Tibial artery (tissue), 4 donors: ENCODE results near the gene GOLGA7B.

ENCODE experiments used
- DNase-seq, 2 donors: peaks; one replicate each; pipeline ENCODE4 v3.0.0-alpha.2; 2019
- H3K27ac ChIP-seq, 2 donors: fragments of 200-600 bp; sonication (generic) in 1 of 2; 1 replicate in 1 of 2; 2 replicates in 1 of 2; pipeline ENCODE4 v1.5.1; 2018 to 2019; ENCODE audit warnings: mild to moderate bottlenecking in 1 of 2
- H3K27me3 ChIP-seq, 2 donors: fragments of 200-600 bp; sonication (generic) in 1 of 2; one replicate each; pipeline versions ENCODE4 v1.5.1 to v1.6.0; 2016 to 2019
- H3K36me3 ChIP-seq, 3 donors: fragments of 200-600 bp; sonication (generic) in 2 of 3; one replicate each; pipeline ENCODE4 v1.5.1; 2016 to 2019; ENCODE audit warnings: mild to moderate bottlenecking in 2 of 3
- H3K4me1 ChIP-seq, 4 donors: fragments of 200-600 bp; sonication (generic) in 2 of 4; 1 replicate in 3 of 4; 2 replicates in 1 of 4; pipeline ENCODE4 v1.5.1; 2016 to 2019
- H3K4me3 ChIP-seq, 2 donors: fragments of 200-600 bp; sonication (generic) in 1 of 2; 1 replicate in 1 of 2; 2 replicates in 1 of 2; pipeline ENCODE4 v1.5.1; 2018 to 2019; ENCODE audit warnings: mild to moderate bottlenecking in 2 of 2
- H3K9me3 ChIP-seq, 3 donors: fragments of 200-600 bp; sonication (generic) in 1 of 3; one replicate each; pipeline ENCODE4 v1.5.1; 2016 to 2019
- intact Hi-C: fragments of 100-400 bp; cut with DNase I; formaldehyde crosslinking; loops from one replicate; pipeline ENCODE4 v1.15.0; 2023; ENCODE audit warnings: low total_unique reads
- TF ChIP-seq, protein P1 (sequence below), 2 experiments: fragments of 200-600 bp in 1 of 2; fragments of 450-650 bp in 1 of 2; IDR thresholded peaks; one replicate each; pipeline ENCODE4 v1.5.1; 2017 to 2019; ENCODE audit warnings: antibody characterized with exemption in 2 of 2, mild to moderate bottlenecking in 1 of 2, moderate library complexity in 1 of 2

GOLGA7B gene

DNA sequence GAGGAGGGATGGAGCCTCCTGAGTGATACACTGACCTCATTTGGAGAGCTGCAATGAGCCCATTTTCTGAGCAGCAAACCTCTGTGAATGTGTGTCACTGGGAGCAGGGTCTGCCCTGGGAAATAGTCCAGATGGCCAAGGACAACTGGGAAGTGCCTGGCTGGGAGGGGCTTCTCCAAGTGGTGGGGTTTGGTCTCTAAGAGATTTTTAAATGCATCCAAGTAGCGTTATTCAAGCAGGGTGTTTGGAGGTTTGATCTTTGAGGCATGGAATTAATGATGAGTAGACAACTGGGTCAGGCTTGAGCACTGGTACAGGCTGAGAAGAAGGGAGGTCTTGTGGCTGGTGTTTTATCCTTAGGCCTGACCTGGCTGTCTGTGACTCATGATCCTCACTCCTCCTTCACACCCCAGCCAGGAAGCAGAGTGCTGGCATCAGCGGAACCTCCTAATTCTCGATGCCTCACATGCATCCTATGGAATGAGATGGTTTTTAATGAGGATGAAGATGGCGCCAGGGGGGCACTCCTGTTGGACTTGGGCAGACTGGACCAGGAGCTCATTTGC lies 3.3 kb downstream of the GOLGA7B start:
- Histone ChIP-seq H3K9me3 (no peaks in the 10 kb centered on the region), H3K36me3 (no peaks in the 10 kb centered on the region), H3K4me1 (peaks cover 0 to 17% (median 13%) of the 10 kb centered on the region in 4 donors), H3K4me3 (no peak overlapping the region), H3K27ac (no peak overlapping the region), H3K27me3 (peaks cover 0 to 59% of the 10 kb centered on the region in 2 donors)
- intact Hi-C loops: no loop called here
- TF ChIP-seq, protein P1, sequence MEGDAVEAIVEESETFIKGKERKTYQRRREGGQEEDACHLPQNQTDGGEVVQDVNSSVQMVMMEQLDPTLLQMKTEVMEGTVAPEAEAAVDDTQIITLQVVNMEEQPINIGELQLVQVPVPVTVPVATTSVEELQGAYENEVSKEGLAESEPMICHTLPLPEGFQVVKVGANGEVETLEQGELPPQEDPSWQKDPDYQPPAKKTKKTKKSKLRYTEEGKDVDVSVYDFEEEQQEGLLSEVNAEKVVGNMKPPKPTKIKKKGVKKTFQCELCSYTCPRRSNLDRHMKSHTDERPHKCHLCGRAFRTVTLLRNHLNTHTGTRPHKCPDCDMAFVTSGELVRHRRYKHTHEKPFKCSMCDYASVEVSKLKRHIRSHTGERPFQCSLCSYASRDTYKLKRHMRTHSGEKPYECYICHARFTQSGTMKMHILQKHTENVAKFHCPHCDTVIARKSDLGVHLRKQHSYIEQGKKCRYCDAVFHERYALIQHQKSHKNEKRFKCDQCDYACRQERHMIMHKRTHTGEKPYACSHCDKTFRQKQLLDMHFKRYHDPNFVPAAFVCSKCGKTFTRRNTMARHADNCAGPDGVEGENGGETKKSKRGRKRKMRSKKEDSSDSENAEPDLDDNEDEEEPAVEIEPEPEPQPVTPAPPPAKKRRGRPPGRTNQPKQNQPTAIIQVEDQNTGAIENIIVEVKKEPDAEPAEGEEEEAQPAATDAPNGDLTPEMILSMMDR (IDR thresholded peaks at IDR 0.05): no peak
- DNase-seq: no peak

DNA sequence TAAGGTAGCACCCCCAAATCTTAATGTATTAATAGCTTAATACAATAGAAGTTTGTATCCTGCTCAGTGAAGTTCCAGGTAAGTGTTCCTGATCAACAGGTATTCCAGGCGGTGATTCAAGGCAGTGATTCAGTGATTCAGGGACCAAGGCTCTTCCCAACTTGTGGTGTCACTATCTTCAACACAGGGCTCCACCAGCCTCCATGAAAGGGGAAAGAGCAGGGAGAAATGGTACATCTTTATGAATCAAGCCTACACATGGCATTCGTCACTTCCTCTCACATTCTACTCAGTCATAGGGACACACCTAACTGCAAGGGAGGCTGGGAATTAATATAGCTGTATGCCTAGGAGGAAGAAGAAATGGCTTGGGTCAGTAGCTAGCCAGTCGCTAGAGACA lies 5.1 kb downstream of the GOLGA7B start:
- TF ChIP-seq, protein P1 (IDR thresholded peaks at IDR 0.05): no peak
- H3K4me3 ChIP-seq: no peak overlapping the region
- no peak for DNase-seq
- no peaks in the 10 kb centered on the region for H3K36me3 ChIP-seq
- H3K27ac ChIP-seq: no peak overlapping the region
- peaks cover 0 to 11% (median 7%) of the 10 kb centered on the region in 4 donors for H3K4me1 ChIP-seq
- no peaks in the 10 kb centered on the region for H3K9me3 ChIP-seq
- intact Hi-C loops: no loop called here
- peaks cover 0 to 59% of the 10 kb centered on the region in 2 donors for H3K27me3 ChIP-seq

DNA sequence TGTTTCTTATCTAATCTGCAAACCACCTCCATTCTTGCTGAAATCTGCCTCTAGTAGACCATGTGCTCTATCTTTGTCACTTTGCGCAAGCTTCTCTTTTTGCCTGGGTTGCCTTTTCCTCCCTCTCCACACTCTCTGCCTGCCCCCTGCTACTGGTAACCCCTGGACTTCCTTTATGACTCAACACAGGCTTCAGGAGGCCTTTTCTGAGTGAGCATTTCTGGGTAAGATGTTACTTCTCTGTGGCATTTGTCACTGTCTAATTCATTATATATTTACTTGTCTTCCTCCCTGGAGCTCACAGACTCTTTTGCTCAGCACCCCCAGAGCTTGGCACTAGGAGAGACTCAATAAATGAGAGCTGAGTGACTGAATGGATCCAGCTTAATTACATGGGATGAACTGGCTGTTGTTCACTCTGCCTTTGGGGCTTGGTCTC lies 8.4 kb downstream of the GOLGA7B start:
- Histone ChIP-seq H3K27ac (no peak overlapping the region), H3K27me3 (peaks cover 0 to 39% of the 10 kb centered on the region in 2 donors), H3K36me3 (no peaks in the 10 kb centered on the region), H3K4me3 (no peak overlapping the region), H3K4me1 (no peaks in the 10 kb centered on the region), H3K9me3 (no peaks in the 10 kb centered on the region)
- TF ChIP-seq, protein P1 (IDR thresholded peaks at IDR 0.05): no peak
- intact Hi-C loops: no loop called here
- DNase-seq: no peak

DNA sequence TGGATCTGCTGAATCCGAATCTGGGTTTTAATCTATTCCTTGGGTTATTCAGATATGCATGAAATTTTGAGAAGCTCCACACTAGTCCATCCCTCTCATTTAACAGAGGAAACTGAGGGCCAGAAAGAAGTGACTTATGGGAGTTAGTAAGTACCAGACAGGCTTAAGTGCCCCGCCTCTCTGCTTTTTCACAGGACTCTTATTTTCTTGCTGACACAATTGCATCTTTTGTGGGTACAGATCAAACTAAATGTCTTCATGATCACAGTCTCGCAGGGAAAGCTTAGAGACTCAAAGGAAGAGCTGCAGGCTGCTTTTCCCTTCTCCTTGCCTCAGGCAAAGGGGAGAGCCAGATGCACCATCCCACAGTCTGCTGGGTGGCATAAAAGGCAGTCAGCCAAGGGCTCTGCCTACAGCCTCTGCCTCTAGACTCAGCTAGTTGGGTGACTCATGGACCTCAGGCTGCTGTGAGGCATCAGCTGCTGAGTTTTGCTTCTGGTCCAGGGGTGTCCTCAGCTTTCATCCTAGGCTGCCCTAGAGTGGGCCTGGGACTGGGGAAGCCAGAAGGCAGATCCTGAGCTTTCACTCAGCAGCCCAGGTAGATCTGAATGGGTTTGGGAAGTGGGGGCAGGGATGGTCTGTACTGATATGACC lies 11.6 kb downstream of the GOLGA7B start:
- H3K4me3 ChIP-seq: no peak overlapping the region

DNA sequence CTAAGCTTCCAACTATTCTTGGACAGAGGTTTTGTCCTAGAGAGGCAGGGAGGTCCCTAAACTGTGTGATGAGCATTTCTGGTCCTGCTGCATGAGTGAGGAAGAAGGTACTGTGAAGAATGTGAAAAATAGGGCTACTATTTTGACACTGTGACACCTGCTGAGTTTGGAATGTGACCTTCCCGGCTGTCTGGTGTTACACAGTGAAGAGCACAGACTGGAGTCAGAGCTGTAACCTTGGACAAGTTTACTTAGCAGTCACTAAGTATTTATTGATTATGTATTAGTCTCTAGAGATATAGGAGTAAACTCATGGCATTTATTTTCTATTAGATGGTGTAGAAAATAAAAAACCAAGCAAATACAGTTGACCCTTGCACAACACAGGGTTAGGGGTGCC lies 12.3 kb downstream of the GOLGA7B start:
- Histone ChIP-seq H3K27me3 (peaks cover 0 to 52% of the 10 kb centered on the region in 2 donors), H3K9me3 (no peaks in the 10 kb centered on the region), H3K27ac (no peak overlapping the region), H3K4me1 (no peaks in the 10 kb centered on the region), H3K36me3 (no peaks in the 10 kb centered on the region), H3K4me3 (no peak overlapping the region)
- TF ChIP-seq, protein P1 (IDR thresholded peaks at IDR 0.05): no peak
- intact Hi-C loops: no loop called here
- no peak for DNase-seq

More for the DNA sequence above, 11.6 kb downstream of the GOLGA7B start:
- H3K4me1 ChIP-seq: no peaks in the 10 kb centered on the region
- intact Hi-C loops: no loop called here
- H3K27ac ChIP-seq: no peak overlapping the region
- H3K36me3 ChIP-seq: no peaks in the 10 kb centered on the region
- no peaks in the 10 kb centered on the region for H3K9me3 ChIP-seq
- H3K27me3 ChIP-seq: peaks cover 0 to 48% of the 10 kb centered on the region in 2 donors
- TF ChIP-seq, protein P1 (IDR thresholded peaks at IDR 0.05): no peak
- no peak for DNase-seq
